ENCODE results near the gene CFAP107.
"Not testable (repeated sequence)": the region's sequence is repeated elsewhere in the genome, so short reads cannot be mapped to it uniquely, and the experiment has no call there.

The CFAP107 gene

GRCh38 chr1:12778061-12778460 lies 32.1 kb downstream of the CFAP107 start:
- no peak for DNase-seq (ENCODE audit: low spot score)

- DNase-seq (ENCODE audit: low spot score), result no peak
Measured at GRCh38 chr1:12778907-12779306, 32.9 kb downstream of the CFAP107 start.

DNA sequence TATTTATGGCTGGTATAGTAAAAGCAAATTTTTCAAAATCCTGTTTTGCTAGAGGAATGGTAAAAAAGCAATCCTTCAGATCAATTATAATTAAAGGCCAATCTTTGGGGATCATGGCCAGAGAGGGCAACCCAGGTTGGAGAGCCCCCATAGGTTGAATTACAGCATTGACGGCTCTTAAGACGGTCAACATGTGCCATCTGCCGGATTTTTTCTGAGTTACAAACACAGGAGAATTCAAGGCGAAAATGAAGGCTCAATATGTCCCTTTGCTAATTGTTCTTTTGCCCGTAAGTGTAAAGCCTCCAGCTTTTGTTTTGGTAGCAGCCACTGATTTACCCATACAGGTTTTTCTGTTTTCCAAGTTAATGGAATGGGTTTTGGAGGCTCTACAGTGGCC lies 35.5 kb downstream of the CFAP107 start:
- not testable (repeated sequence) for DNase-seq (ENCODE audit: low spot score)

GRCh38 chr1:12783783-12784182 lies 37.8 kb downstream of the CFAP107 start:
- not testable (repeated sequence) for DNase-seq (ENCODE audit: low spot score)

- DNase-seq (ENCODE audit: low spot score), result not testable (repeated sequence)
Measured at GRCh38 chr1:12784729-12785128, 38.7 kb downstream of the CFAP107 start.

DNA sequence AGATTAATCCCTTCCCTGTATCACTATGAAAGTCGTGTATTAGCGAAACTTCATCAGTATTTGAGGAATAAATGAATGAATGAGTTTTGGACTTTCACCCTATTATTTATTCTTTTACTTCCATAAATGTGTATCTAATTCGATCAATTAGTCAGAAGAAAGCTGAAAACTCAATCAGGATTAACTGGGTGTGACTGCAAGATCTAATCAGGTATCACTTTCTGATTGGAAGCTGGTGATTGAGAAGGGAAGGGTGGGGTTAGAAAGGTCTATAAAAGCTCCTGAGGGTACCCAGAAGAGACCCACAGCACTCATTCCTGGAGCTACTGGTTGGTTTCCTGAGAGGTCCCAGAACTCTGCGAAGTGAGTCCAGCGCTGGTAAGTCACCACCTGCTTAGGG lies 45.1 kb downstream of the CFAP107 start, which contains the start of gene PRAMEF1:
TSS of gene PRAMEF1 (plus strand) at position 301 of the 400 bp plus-strand sequence. CDS start 1,831 bp downstream, outside the sequence.
- DNase-seq (ENCODE audit: low spot score), result not testable (repeated sequence)

DNA sequence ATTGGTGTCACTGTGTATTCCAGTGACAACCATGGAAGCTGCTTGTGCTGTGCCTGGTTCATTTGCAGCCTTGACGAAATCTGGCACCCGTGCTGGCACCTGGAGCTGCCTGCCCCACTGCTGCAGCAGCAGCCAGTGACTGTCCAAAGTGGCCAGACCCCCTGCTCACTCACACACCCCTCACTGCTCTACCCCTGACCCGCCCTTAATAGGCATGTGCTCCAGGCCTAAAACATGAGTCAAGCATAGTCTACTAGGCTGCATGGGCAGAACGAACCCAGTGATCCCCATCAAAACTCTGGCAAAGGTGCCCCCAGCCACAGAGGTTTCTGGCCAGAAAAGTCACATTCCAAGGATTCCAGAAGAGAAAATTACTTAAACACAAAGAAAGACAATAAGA lies 52.9 kb downstream of the CFAP107 start:
- DNase-seq (ENCODE audit: low spot score), result no peak

GRCh38 chr1:12799730-12800129 lies 53.7 kb downstream of the CFAP107 start:
- DNase-seq (ENCODE audit: low spot score), result no peak

GRCh38 chr1:12809933-12810332 lies 63.9 kb downstream of the CFAP107 start:
- no peak for DNase-seq (ENCODE audit: low spot score)

- no peak for DNase-seq (ENCODE audit: low spot score)
Measured at GRCh38 chr1:12810691-12811408, 64.8 kb downstream of the CFAP107 start.

GRCh38 chr1:12811409-12811784 lies 65.4 kb downstream of the CFAP107 start:
- no peak for DNase-seq (ENCODE audit: low spot score)

Measured in putamen (tissue), 1 donor.